Activated CD4-positive, alpha-beta T cell treated with anti-CD3 and anti-CD28 coated beads, Interleukin-2, amount 50 U/mL, for 16 hours (primary cell): ENCODE data around the gene NCK2.

Experiments
- DNase-seq: peaks from one replicate; pipeline ENCODE4 v3.0.0-alpha.2; 2020

NCK2 gene

GRCh38 chr2:105794926-105795574, 50.3 kb downstream of the NCK2 start:
- no peak for DNase-seq

- peak; percentile 67 for DNase-seq
Measured at GRCh38 chr2:105795575-105795934, 50.8 kb downstream of the NCK2 start.

- DNase-seq = peak; percentile 71
Measured at GRCh38 chr2:105796131-105796638, 51.5 kb downstream of the NCK2 start.

- DNase-seq = peak; percentile 59
Measured at GRCh38 chr2:105796791-105797190, 52.1 kb downstream of the NCK2 start.

- peak; percentile 87 for DNase-seq
Measured at GRCh38 chr2:105797298-105797819, 52.6 kb downstream of the NCK2 start.

- DNase-seq = peak; percentile 74
Measured at GRCh38 chr2:105798595-105798994, 53.9 kb downstream of the NCK2 start.

GRCh38 chr2:105800036-105800713, 55.5 kb downstream of the NCK2 start:
- DNase-seq = no peak

GRCh38 chr2:105800953-105801635, 56.4 kb downstream of the NCK2 start:
- no peak for DNase-seq

- no peak for DNase-seq
Measured at GRCh38 chr2:105801961-105802360, 57.2 kb downstream of the NCK2 start.

- peak; percentile 89 for DNase-seq
Measured at GRCh38 chr2:105802587-105802986, 57.9 kb downstream of the NCK2 start.

- peak; percentile 89 for DNase-seq
Measured at GRCh38 chr2:105803337-105803736, 58.6 kb downstream of the NCK2 start.

GRCh38 chr2:105803773-105804172, 59.1 kb downstream of the NCK2 start:
- no peak for DNase-seq

GRCh38 chr2:105804266-105804665, 59.6 kb downstream of the NCK2 start:
- DNase-seq = no peak

GRCh38 chr2:105806996-105807395, 62.3 kb downstream of the NCK2 start:
- no peak for DNase-seq

GRCh38 chr2:105808423-105809096, 63.8 kb downstream of the NCK2 start:
- no peak for DNase-seq

- peak; percentile 63 for DNase-seq
Measured at GRCh38 chr2:105809097-105809473, 64.4 kb downstream of the NCK2 start.

GRCh38 chr2:105809723-105810122, 65.0 kb downstream of the NCK2 start:
- no peak for DNase-seq

- no peak for DNase-seq
Measured at GRCh38 chr2:105812180-105813044, 67.7 kb downstream of the NCK2 start.

- DNase-seq = no peak
Measured at GRCh38 chr2:105813045-105813315, 68.3 kb downstream of the NCK2 start.

GRCh38 chr2:105813405-105813804, 68.7 kb downstream of the NCK2 start:
- no peak for DNase-seq

GRCh38 chr2:105814291-105814940, 69.7 kb downstream of the NCK2 start:
- DNase-seq = no peak

GRCh38 chr2:105815401-105815800, 70.7 kb downstream of the NCK2 start:
- DNase-seq = no peak
